GM12864 (cell line): ENCODE measurements around the gene ITLN1.
"Not testable (repeated sequence)": the region's sequence is repeated elsewhere in the genome, so short reads cannot be mapped to it uniquely, and the experiment has no call there.

Source experiments
- DNase-seq: peaks from one replicate; pipeline ENCODE4 v3.0.0-alpha.2; 2011; ENCODE audit warnings: low read depth
- H3K4me3 ChIP-seq: 2 replicates; pipeline ENCODE4 v1.5.1; 2011; ENCODE audit warnings: mild to moderate bottlenecking, low read depth, low read length, control low read depth
- CTCF ChIP-seq: IDR thresholded peaks from 2 replicates; pipeline ENCODE4 v1.5.1; 2011; ENCODE audit warnings: low read depth, mild to moderate bottlenecking, moderate library complexity, low read length, control low read depth, inconsistent platforms; ENCODE audit errors: missing control alignments

The ITLN1 gene

GRCh38 chr1:160891474-160891873, 6.5 kb upstream of the ITLN1 start:
- H3K4me3 ChIP-seq, result no peak overlapping the region
- no peak for TF ChIP-seq CTCF
- DNase-seq, result no peak

GRCh38 chr1:160888926-160889325, 3.9 kb upstream of the ITLN1 start:
- no peak for DNase-seq
- no peak for TF ChIP-seq CTCF
- no peak overlapping the region for H3K4me3 ChIP-seq

GRCh38 chr1:160887071-160887470, 2.1 kb upstream of the ITLN1 start:
- TF ChIP-seq CTCF, result no peak
- no peak for DNase-seq
- H3K4me3 ChIP-seq, result no peak overlapping the region

- H3K4me3 ChIP-seq, result no peak overlapping the region
- peak; percentile 69 for TF ChIP-seq CTCF
- DNase-seq, result no peak
Observed at GRCh38 chr1:160884579-160884978, 401 bp downstream of the ITLN1 start.

GRCh38 chr1:160883581-160884513, 1.1 kb downstream of the ITLN1 start:
- no peak overlapping the region for H3K4me3 ChIP-seq
- DNase-seq, result no peak
- TF ChIP-seq CTCF, result no peak

- TF ChIP-seq CTCF, result no peak
- no peak for DNase-seq
Observed at GRCh38 chr1:160882582-160882981, 2.4 kb downstream of the ITLN1 start.

GRCh38 chr1:160881264-160881663, 3.7 kb downstream of the ITLN1 start:
- DNase-seq, H3K4me3 ChIP-seq: not testable (repeated sequence)

More at GRCh38 chr1:160882582-160882981, 2.4 kb downstream of the ITLN1 start:
- H3K4me3 ChIP-seq, result no peak overlapping the region
